Measurements from ENCODE around the gene PER2. TPM values are rescaled to one million over a fixed set of nuclear protein-coding genes. Genes with fewer than 3 reads are reported as not detected.

PER2 gene
- total and polyA plus RNA-seq, 2 donors (not counting 1 experiment from before 2014, with no cell fraction given), result 3.2 to 12.6 TPM

DNA sequence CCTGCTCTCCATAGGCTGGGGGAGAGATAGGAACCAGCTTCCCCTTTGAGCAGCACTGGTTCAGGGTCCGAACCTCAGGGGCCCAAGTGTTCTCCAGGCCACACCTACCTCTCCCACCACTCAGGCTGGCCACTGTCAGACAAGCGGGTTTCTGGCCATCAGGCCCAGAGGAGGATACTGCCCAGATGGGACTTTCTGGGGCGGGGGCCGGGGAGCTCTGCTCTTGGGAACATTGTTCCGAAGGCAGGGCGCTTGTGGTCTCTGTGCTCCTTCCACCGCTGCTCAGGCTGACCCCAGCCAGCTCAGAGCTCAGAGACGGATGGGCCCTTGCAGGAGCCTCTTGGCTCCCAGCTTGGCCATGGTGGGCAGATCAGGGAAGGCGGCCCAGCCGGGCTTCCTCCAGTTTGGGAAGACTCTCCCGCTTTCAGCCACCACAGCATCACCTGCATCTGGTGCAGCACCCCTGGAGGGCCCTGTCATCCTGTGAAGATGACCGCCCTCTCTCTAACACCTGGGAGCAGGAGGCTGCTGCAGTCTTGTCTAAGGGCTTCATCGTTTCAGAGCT is 26.7 kb upstream of the PER2 start:
- CTCF ChIA-PET, result no interaction called here
- 93% methylated on average over 9 of the region's 13 CpGs for WGBS (ENCODE audit: insufficient coverage)

DNA sequence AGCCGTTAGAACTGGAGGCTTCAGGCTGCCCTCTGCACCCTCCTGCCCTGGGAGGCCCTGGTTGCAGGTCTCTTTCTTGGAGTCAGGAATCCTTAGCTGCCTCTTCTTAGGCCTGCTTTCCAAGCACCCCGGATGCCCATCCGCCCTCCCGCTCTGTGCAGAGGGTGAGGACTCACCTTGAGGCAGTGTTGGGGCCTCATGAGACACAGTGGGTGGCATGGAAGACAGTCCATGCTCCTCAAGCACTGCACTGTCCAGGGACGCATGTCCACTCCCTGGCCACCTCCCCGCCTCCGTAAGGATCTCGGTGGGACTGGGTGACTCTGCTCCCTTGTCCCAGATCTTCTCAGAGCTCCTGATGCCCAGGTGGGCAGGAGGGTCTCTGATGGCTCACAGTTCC is 26.2 kb upstream of the PER2 start:
- no peaks in the 10 kb centered on the region for H3K36me3 ChIP-seq (replicated peaks in 1 of 2; ENCODE audit: control extremely low read depth in 1 of 2, control insufficient read depth in 1 of 2, extremely low read depth in 1 of 2, insufficient read depth in 2 of 2, low read length in 1 of 2)
- POLR2A ChIA-PET, result no interaction called here
- ATAC-seq (ENCODE audit: low read depth) (no peak), DNase-seq (no peak)
- CTCF ChIA-PET, result interaction anchor here (0.7 kb wide), 1 partner anchor 577 kb away, joined by 3 read pairs; no protein-coding TSS in a partner anchor
- TF ChIP-seq EZH2 (IDR thresholded peaks at IDR 0.05; ENCODE audit: borderline replicate concordance, insufficient read depth, low read depth, low read length, poor library complexity, severe bottlenecking), result no peak
- TF ChIP-seq, protein P1, sequence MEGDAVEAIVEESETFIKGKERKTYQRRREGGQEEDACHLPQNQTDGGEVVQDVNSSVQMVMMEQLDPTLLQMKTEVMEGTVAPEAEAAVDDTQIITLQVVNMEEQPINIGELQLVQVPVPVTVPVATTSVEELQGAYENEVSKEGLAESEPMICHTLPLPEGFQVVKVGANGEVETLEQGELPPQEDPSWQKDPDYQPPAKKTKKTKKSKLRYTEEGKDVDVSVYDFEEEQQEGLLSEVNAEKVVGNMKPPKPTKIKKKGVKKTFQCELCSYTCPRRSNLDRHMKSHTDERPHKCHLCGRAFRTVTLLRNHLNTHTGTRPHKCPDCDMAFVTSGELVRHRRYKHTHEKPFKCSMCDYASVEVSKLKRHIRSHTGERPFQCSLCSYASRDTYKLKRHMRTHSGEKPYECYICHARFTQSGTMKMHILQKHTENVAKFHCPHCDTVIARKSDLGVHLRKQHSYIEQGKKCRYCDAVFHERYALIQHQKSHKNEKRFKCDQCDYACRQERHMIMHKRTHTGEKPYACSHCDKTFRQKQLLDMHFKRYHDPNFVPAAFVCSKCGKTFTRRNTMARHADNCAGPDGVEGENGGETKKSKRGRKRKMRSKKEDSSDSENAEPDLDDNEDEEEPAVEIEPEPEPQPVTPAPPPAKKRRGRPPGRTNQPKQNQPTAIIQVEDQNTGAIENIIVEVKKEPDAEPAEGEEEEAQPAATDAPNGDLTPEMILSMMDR (IDR thresholded peaks at IDR 0.05), result no peak
- no peak overlapping the region for H3K9ac ChIP-seq (ENCODE audit: low read length)
- H3K79me2 ChIP-seq (ENCODE audit: control insufficient read depth, insufficient read depth, low read length), result no peaks in the 10 kb centered on the region
- H3K9me3 ChIP-seq (ENCODE audit: control extremely low read depth in 1 of 3, control insufficient read depth in 2 of 3, insufficient read depth in 1 of 3, low read length in 2 of 3), result no peaks in the 10 kb centered on the region
- H3K27ac ChIP-seq (ENCODE audit: low read length in 2 of 2), result no peak overlapping the region
- intact Hi-C loops (cut with micrococcal nuclease), result no loop called here
- H3K4me1 Mint-ChIP-seq, result peaks cover 3% of the 10 kb centered on the region
- peaks cover 0 to 5% (median 0%) of the 10 kb centered on the region in 4 experiments for H3K27me3 ChIP-seq (replicated peaks in 1 of 4; ENCODE audit: control extremely low read depth in 1 of 4, control insufficient read depth in 3 of 4, insufficient read depth in 4 of 4, low read length in 3 of 4)
- H3K4me3 ChIP-seq (ENCODE audit: control extremely low read depth in 1 of 5, extremely low read depth in 1 of 5, insufficient read depth in 1 of 5, low read depth in 2 of 5, low read length in 4 of 5), result no peak overlapping the region
- peaks cover under 1 to 1% of the 10 kb centered on the region in 2 donors for H3K4me1 ChIP-seq (ENCODE audit: control insufficient read depth in 2 of 2, insufficient read depth in 2 of 2, low read length in 2 of 2)
- no peak overlapping the region for H3K27ac Mint-ChIP-seq
- H3K4me3 Mint-ChIP-seq, result no peak overlapping the region
- no peaks in the 10 kb centered on the region for H4K20me1 ChIP-seq (ENCODE audit: control insufficient read depth, insufficient read depth, low read length, poor library complexity, severe bottlenecking)
- no peak overlapping the region for H3K4me2 ChIP-seq (replicated peaks; ENCODE audit: low read depth, low read length, poor library complexity, severe bottlenecking)
- no peak overlapping the region for H2AFZ ChIP-seq (ENCODE audit: insufficient read depth, low read depth, low read length, poor library complexity, severe bottlenecking)
- no peaks in the 10 kb centered on the region for H3K9me3 Mint-ChIP-seq (ENCODE audit: insufficient read depth)
- peaks cover 12% of the 10 kb centered on the region for H3K27me3 Mint-ChIP-seq
- 94% methylated on average over 8 of the region's 8 CpGs for WGBS (ENCODE audit: insufficient coverage)

More for the DNA sequence above, 26.7 kb upstream of the PER2 start:
- Mint-ChIP-seq H3K27me3 (peaks cover 12% of the 10 kb centered on the region), H3K9me3 (ENCODE audit: insufficient read depth) (no peaks in the 10 kb centered on the region), H3K4me1 (peaks cover 7% of the 10 kb centered on the region), H3K4me3 (no peak overlapping the region), H3K27ac (no peak overlapping the region)
- no peak overlapping the region for H3K4me3 ChIP-seq (ENCODE audit: control extremely low read depth in 1 of 5, extremely low read depth in 1 of 5, insufficient read depth in 1 of 5, low read depth in 2 of 5, low read length in 4 of 5)
- H3K79me2 ChIP-seq (ENCODE audit: control insufficient read depth, insufficient read depth, low read length), result no peaks in the 10 kb centered on the region
- peaks cover 6 to 7% of the 10 kb centered on the region in 2 donors for H3K4me1 ChIP-seq (ENCODE audit: control insufficient read depth in 2 of 2, insufficient read depth in 2 of 2, low read length in 2 of 2)
- peaks cover 0 to 5% (median 0%) of the 10 kb centered on the region in 4 experiments for H3K27me3 ChIP-seq (replicated peaks in 1 of 4; ENCODE audit: control extremely low read depth in 1 of 4, control insufficient read depth in 3 of 4, insufficient read depth in 4 of 4, low read length in 3 of 4)
- no peak overlapping the region for H2AFZ ChIP-seq (ENCODE audit: insufficient read depth, low read depth, low read length, poor library complexity, severe bottlenecking)
- H3K9ac ChIP-seq (ENCODE audit: low read length), result no peak overlapping the region
- TF ChIP-seq, protein P1 (IDR thresholded peaks at IDR 0.05), result no peak
- TF ChIP-seq EZH2 (IDR thresholded peaks at IDR 0.05; ENCODE audit: borderline replicate concordance, insufficient read depth, low read depth, low read length, poor library complexity, severe bottlenecking), result no peak
- ATAC-seq (ENCODE audit: low read depth) (no peak), DNase-seq (no peak)
- intact Hi-C loops (cut with micrococcal nuclease), result no loop called here
- no peak overlapping the region for H3K4me2 ChIP-seq (replicated peaks; ENCODE audit: low read depth, low read length, poor library complexity, severe bottlenecking)
- no peaks in the 10 kb centered on the region for H3K9me3 ChIP-seq (ENCODE audit: control extremely low read depth in 1 of 3, control insufficient read depth in 2 of 3, insufficient read depth in 1 of 3, low read length in 2 of 3)
- H4K20me1 ChIP-seq (ENCODE audit: control insufficient read depth, insufficient read depth, low read length, poor library complexity, severe bottlenecking), result no peaks in the 10 kb centered on the region
- POLR2A ChIA-PET, result no interaction called here
- no peak overlapping the region for H3K27ac ChIP-seq (ENCODE audit: low read length in 2 of 2)
- H3K36me3 ChIP-seq (replicated peaks in 1 of 2; ENCODE audit: control extremely low read depth in 1 of 2, control insufficient read depth in 1 of 2, extremely low read depth in 1 of 2, insufficient read depth in 2 of 2, low read length in 1 of 2), result no peaks in the 10 kb centered on the region

Measured in B cell (primary cell).